Mesodermal cell (in vitro differentiated cells): ENCODE measurements around the gene ALG1L2.
"Not testable (repeated sequence)": the region's sequence is repeated elsewhere in the genome, so short reads cannot be mapped to it uniquely, and the experiment has no call there.

Experiments
- H3K27ac ChIP-seq: 2 replicates; pipeline ENCODE4 v1.7.0; 2013; ENCODE audit warnings: mild to moderate bottlenecking, low read depth, low read length, moderate library complexity; ENCODE audit not compliant: severe bottlenecking
- H3K36me3 ChIP-seq: 2 replicates; pipeline ENCODE4 v1.7.1; 2013; ENCODE audit warnings: mild to moderate bottlenecking, low read length, moderate library complexity; ENCODE audit not compliant: control insufficient read depth, insufficient read depth
- H3K4me1 ChIP-seq: one replicate; pipeline ENCODE4 v1.7.1; 2013; ENCODE audit warnings: mild to moderate bottlenecking, low read length; ENCODE audit not compliant: insufficient read depth, control insufficient read depth, poor library complexity, severe bottlenecking
- H3K4me3 ChIP-seq: 2 replicates; pipeline ENCODE4 v1.7.0; 2013; ENCODE audit warnings: low read length, control low read depth, mild to moderate bottlenecking; ENCODE audit not compliant: insufficient read depth, poor library complexity, severe bottlenecking; ENCODE audit errors: extremely low read depth
- H3K9me3 ChIP-seq: 2 replicates; pipeline ENCODE4 v1.7.1; 2013; ENCODE audit warnings: mild to moderate bottlenecking, low read length, moderate library complexity; ENCODE audit not compliant: control insufficient read depth
- WGBS, 2 experiments: methylation state at CpG; one replicate each; pipeline ENCODE4 v1.1.5; 2013; ENCODE audit warnings: missing lambda C conversion rate in 2 of 2; ENCODE audit not compliant: insufficient coverage in 2 of 2; 5-methylcytosine and 5-hydroxymethylcytosine counted together

The ALG1L2 gene

GRCh38 chr3:130059162-130059561, 22.5 kb upstream of the ALG1L2 start:
- H3K36me3 ChIP-seq, H3K9me3 ChIP-seq, H3K4me3 ChIP-seq, H3K4me1 ChIP-seq, H3K27ac ChIP-seq: not testable (repeated sequence)
- WGBS, 2 experiments = no CpG with 5 or more reads among the region's 1 CpG

- no peak overlapping the region for H3K27ac ChIP-seq
- H3K36me3 ChIP-seq = no peaks in the 10 kb centered on the region
- WGBS, 2 experiments = no CpG with 5 or more reads among the region's 4 CpGs
- no peaks in the 10 kb centered on the region for H3K4me1 ChIP-seq
- no peaks in the 10 kb centered on the region for H3K9me3 ChIP-seq
- no peak overlapping the region for H3K4me3 ChIP-seq
These were observed 8.0 kb upstream of the ALG1L2 start for GRCh38 chr3:130073582-130073981.

GRCh38 chr3:130077636-130078035, 4.0 kb upstream of the ALG1L2 start:
- 95% methylated on average over 6 of the region's 7 CpGs; no CpG with 5 or more reads in 1 of the 2 experiments for WGBS, 2 experiments
- Histone ChIP-seq H3K9me3 (no peaks in the 10 kb centered on the region), H3K27ac (no peak overlapping the region)

GRCh38 chr3:130083363-130084090, 1.9 kb downstream of the ALG1L2 start:
- H3K4me3 ChIP-seq = not testable (repeated sequence)
- WGBS, 2 experiments = 83 to 85% methylated on average over 4 to 6 of the region's 7 CpGs

More at GRCh38 chr3:130077636-130078035, 4.0 kb upstream of the ALG1L2 start:
- Histone ChIP-seq H3K4me1 (no peaks in the 10 kb centered on the region), H3K36me3 (no peaks in the 10 kb centered on the region), H3K4me3 (no peak overlapping the region)

GRCh38 chr3:130084436-130084980, 2.9 kb downstream of the ALG1L2 start:
- Histone ChIP-seq H3K36me3 (no peaks in the 10 kb centered on the region), H3K4me1 (no peaks in the 10 kb centered on the region), H3K27ac (no peak overlapping the region), H3K9me3 (no peaks in the 10 kb centered on the region), H3K4me3 (no peak overlapping the region)
- no CpG with 5 or more reads among the region's 5 CpGs for WGBS, 2 experiments

More at GRCh38 chr3:130083363-130084090, 1.9 kb downstream of the ALG1L2 start:
- not testable (repeated sequence) for H3K27ac ChIP-seq, H3K9me3 ChIP-seq, H3K36me3 ChIP-seq, H3K4me1 ChIP-seq

- H3K4me1 ChIP-seq = no peaks in the 10 kb centered on the region
- no peak overlapping the region for H3K4me3 ChIP-seq
- H3K27ac ChIP-seq = no peak overlapping the region
- no peaks in the 10 kb centered on the region for H3K36me3 ChIP-seq
- WGBS, 2 experiments = 50 to 67% methylated on average over 2 to 3 of the region's 6 CpGs
- no peaks in the 10 kb centered on the region for H3K9me3 ChIP-seq
These were observed 4.2 kb downstream of the ALG1L2 start for GRCh38 chr3:130085881-130086280.

GRCh38 chr3:130086628-130087027, 5.0 kb downstream of the ALG1L2 start:
- not testable (repeated sequence) for H3K27ac ChIP-seq, H3K4me3 ChIP-seq, H3K36me3 ChIP-seq, H3K4me1 ChIP-seq, H3K9me3 ChIP-seq
- 100% methylated on average over 1 of the region's 2 CpGs; no CpG with 5 or more reads in 1 of the 2 experiments for WGBS, 2 experiments

- no peak overlapping the region for H3K4me3 ChIP-seq
- WGBS, 2 experiments = 13 to 76% methylated on average over 1 to 4 of the region's 4 CpGs
These were observed 6.4 kb downstream of the ALG1L2 start for GRCh38 chr3:130088061-130088460.

GRCh38 chr3:130090681-130091080, 9.1 kb downstream of the ALG1L2 start:
- not testable (repeated sequence) for H3K9me3 ChIP-seq, H3K4me3 ChIP-seq, H3K4me1 ChIP-seq, H3K27ac ChIP-seq, H3K36me3 ChIP-seq
- WGBS, 2 experiments = 60% methylated on average over 2 of the region's 3 CpGs; no CpG with 5 or more reads in 1 of the 2 experiments

More at GRCh38 chr3:130088061-130088460, 6.4 kb downstream of the ALG1L2 start:
- H3K4me1 ChIP-seq = no peaks in the 10 kb centered on the region
- no peaks in the 10 kb centered on the region for H3K36me3 ChIP-seq
- H3K9me3 ChIP-seq = no peaks in the 10 kb centered on the region
- H3K27ac ChIP-seq = no peak overlapping the region

GRCh38 chr3:130091958-130092357, 10.3 kb downstream of the ALG1L2 start:
- H3K4me3 ChIP-seq = no peak overlapping the region
- H3K9me3 ChIP-seq = no peaks in the 10 kb centered on the region
- H3K27ac ChIP-seq = no peak overlapping the region
- 98 to 99% methylated on average over 10 to 11 of the region's 14 CpGs for WGBS, 2 experiments
- no peaks in the 10 kb centered on the region for H3K36me3 ChIP-seq
- no peaks in the 10 kb centered on the region for H3K4me1 ChIP-seq

GRCh38 chr3:130093741-130094391, 12.2 kb downstream of the ALG1L2 start:
- WGBS, 2 experiments = 88 to 91% methylated on average over 7 to 13 of the region's 16 CpGs
- no peak overlapping the region for H3K27ac ChIP-seq

More at GRCh38 chr3:130093741-130094391, 12.2 kb downstream of the ALG1L2 start:
- H3K4me3 ChIP-seq = no peak overlapping the region
- H3K9me3 ChIP-seq = no peaks in the 10 kb centered on the region
- no peaks in the 10 kb centered on the region for H3K4me1 ChIP-seq
- no peaks in the 10 kb centered on the region for H3K36me3 ChIP-seq
